GM18498 (cell line): Measurements from ENCODE around the gene ADPRM.
"Not testable (repeated sequence)": the region's sequence is repeated elsewhere in the genome, so short reads cannot be mapped to it uniquely, and the experiment has no call there.

Experiments used
- ATAC-seq: cut with Tn5 transposase; IDR thresholded peaks from one replicate; pipeline ENCODE4 v1.9.1; 2021; ENCODE audit warnings: mild to moderate bottlenecking, moderate library complexity; ENCODE audit not compliant: unreplicated experiment

The ADPRM gene

DNA sequence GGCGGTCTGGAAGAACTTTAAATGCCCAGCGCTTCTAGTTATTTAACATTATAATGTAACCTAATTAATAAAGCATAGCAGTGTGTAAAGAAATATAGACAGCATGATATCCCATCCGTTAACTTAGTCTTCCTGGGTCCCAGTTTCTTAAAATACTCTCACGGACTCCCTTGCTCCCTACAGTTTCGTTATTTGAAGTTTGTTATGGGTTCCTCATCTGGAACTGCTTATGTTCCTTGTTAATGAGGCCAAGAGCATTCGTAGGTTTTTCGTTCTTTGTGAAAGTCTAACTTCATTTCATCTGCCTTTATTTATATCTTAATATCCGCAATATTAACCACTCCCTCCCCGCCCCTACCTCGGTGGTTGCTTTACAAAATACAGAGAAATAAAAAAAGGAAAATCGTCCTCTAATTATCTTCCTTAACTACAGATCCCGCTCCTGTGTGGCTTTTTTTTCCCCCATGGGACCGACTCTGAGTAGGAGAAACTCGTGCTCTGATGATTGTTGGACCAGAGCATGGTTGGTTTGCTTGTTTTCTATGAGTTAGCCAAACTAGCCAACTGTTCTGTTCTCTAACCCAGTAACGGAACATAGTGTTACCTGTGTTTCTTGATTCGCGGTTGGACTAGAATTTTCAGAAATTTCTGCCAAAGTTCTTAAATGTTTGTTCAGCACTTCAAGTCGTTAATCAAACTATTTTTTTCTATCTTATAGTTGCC, 863 bp downstream of the ADPRM start:
- ATAC-seq, result no peak

DNA sequence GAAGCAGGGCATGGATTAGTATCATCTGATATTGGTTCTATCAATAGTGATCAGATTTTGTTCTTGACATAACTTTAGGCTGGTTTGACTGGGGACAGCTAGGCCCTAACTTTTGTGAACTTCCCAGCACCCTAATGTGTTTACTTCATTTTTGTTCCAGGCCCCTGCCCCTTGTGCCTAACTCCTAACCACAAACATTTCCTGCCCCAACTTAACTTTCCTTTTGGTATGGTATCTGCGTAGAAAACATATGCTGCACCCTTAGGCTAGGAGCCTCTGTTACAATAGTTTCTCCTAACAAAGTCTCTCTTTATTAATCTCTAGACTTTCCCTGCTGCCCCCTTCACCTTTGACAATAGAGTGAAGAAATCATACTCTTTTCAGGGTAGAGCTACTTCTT, 2.5 kb downstream of the ADPRM start:
- no peak for ATAC-seq

DNA sequence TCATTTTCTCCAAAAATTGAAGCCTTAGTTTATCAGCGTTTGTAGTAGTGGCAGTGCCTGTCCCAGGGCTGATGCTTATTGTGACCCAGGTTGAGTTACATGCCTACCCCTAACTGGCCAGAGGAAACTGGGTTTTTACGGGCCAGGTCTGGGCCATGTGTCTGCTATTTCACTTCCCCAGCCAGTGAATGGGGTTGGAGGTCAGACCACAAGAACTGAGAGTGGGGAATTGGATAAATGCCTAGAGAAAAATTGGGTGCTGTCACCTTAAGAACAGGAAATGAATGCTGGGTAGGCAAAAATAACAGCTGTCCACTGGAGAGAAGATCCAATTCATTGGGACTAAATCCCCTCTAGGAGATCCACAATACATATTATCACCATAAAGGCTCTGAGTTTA, 5.2 kb downstream of the ADPRM start:
- no peak for ATAC-seq

- ATAC-seq, result no peak
These were observed 8.3 kb downstream of the ADPRM start for GRCh38 chr17:10705727-10706126.

DNA sequence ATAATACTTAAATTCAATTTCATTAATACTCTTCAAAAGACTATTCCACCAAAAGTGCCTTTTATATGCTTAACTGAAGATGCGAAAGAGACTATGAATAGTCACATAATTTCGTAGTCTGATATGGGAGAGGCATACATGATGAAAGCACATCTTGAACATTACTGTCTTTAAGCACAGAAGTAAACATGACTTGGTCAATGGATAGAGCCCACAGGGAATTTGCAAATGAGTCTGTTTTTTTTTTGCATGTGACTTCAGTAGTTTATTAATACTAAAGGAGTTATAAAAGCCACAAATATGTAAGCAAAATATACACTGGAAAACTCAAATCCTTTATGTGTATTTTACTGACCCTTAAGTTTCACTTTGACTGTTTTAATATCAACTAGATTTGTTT, 15.9 kb downstream of the ADPRM start:
- no peak for ATAC-seq

GRCh38 chr17:10716218-10716617, 18.8 kb downstream of the ADPRM start:
- no peak for ATAC-seq

- ATAC-seq, result no peak
These were observed 21.2 kb downstream of the ADPRM start for GRCh38 chr17:10718547-10718946.

- ATAC-seq, result no peak
These were observed 27.3 kb downstream of the ADPRM start for GRCh38 chr17:10724546-10725195.

DNA sequence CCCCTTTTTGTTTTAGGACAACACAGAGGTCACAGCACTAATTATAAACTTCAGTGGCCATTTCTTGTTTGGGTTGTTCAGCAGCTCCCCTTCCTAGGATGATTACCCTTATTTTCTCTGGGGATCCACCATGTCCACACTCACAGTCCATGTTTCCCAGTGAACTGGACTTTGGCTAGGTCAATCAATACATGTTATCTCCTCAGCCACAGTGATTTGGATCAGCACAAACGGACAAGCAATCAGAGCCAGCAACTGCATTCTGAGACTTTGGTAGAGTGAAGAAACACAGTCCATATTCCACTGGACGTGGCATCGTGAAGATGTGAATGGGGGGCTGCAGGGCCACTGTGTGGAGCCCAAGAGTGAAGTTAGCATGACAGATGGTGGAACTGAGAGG, 27.9 kb downstream of the ADPRM start:
- no peak for ATAC-seq

GRCh38 chr17:10726196-10726595, 28.8 kb downstream of the ADPRM start:
- ATAC-seq, result no peak

DNA sequence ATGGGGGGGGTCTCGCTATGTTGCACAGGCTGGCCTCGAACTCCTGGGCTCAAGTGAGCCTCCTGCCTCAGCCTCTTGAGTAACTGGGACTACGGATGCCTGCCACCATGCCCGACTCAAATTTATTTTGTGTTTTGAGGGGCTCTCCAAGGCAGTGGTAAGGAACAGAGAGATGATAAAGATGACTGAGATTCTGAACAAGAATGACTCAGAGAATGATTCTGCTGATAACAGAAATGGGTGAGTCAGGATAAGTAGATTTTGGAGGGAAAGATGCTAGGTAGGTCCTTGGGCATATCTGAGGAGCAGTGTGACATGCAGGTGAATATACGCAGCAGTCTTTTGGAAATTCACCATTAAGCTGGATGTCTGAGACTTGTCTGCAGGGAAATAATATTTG, 29.8 kb downstream of the ADPRM start:
- no peak for ATAC-seq

- ATAC-seq, result no peak
These were observed 31.0 kb downstream of the ADPRM start for GRCh38 chr17:10728331-10728892.

DNA sequence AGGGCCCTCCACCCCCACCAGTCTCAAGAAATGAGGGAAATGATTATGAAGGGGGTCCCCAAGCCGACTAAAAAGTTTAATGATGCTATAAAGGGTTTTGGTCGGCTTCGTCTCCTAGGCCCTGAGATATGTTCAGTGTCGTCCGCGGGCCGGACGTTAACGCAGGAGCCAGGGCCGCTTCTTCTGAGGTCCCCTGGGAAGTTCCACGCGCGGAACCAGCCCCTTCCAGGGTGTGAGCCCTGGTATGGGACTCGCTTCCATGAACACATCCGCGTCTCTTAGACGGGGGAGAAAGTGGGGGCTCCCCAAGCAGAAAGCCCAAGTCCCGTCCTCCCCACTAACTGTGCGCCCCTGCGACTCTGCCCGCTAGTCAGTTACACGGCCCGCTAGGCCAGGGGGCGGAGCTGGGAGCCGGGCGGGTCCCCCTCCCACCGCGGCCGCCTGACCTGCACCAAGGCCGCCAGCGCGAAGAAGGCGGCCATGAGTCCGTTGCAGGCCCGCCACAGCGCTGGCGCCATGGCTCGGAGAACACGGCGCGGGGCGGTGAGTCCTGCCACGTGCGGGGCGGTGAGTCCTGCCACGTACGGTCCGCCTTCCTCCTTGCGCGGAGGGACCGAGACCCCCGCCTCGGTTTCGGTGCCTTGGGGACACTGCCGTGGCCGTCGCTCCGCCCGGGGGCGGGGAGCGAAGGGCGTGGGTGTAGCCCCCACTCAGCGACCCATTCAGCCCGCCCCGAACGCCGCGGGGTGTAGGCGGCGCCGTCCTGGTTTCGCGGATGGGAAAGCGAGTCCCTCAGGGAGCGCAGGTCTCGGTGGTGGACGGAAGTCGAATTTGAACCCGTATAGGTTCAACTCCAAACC, 32.2 kb downstream of the ADPRM start, which contains the start of gene TMEM220:
TMEM220 (minus strand) TSS at position 690 of the 860 bp plus-strand sequence; CDS start at position 518, 172 bp downstream.
- ATAC-seq, result peak; percentile 83

GRCh38 chr17:10730247-10730646, 32.9 kb downstream of the ADPRM start:
- not testable (repeated sequence) for ATAC-seq

- ATAC-seq, result no peak
These were observed 34.0 kb downstream of the ADPRM start for GRCh38 chr17:10731408-10731879.

DNA sequence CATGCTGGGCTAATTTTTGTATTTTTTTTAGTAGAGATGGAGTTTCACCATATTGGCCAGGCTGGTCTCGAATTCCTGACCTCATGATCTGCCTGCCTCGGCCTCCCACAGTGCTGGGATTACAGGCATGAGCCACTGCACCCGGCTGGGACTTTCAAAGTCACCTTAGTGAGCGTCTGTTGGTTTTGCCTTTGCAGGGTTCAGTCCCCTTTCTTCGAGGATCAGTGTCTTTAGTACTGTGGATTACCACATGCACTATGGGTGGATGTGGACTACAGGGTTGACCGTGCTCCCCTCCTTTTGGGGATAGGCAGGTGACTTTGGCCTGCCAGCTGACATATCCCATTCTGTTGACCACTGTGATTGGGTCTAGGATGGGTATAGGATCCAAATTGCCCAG, 34.7 kb downstream of the ADPRM start:
- ATAC-seq, result not testable (repeated sequence)

- ATAC-seq, result no peak
These were observed 36.3 kb downstream of the ADPRM start for GRCh38 chr17:10733666-10734065.

DNA sequence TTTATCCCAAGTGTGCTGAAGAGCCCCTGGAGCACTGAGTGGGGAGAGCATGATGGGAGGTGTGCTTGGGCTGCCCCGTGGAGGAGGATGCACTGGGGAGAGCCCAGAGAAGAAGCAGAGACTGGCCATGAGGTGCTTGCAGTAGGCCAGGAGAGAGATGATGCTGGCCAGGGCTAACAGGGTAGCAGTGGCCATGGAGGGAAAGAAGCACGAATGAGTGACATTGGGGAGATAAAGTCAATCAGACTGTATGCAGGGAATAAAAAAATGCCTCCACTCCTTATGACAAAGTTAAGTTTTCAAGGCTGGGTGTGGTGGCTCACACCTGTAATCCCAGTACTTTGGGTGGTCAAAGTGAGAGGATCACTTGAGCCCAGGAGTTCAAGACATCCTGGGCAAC, 37.9 kb downstream of the ADPRM start:
- no peak for ATAC-seq

- ATAC-seq, result no peak
These were observed 38.4 kb downstream of the ADPRM start for GRCh38 chr17:10735821-10736220.

GRCh38 chr17:10737168-10737622, 39.8 kb downstream of the ADPRM start:
- no peak for ATAC-seq

DNA sequence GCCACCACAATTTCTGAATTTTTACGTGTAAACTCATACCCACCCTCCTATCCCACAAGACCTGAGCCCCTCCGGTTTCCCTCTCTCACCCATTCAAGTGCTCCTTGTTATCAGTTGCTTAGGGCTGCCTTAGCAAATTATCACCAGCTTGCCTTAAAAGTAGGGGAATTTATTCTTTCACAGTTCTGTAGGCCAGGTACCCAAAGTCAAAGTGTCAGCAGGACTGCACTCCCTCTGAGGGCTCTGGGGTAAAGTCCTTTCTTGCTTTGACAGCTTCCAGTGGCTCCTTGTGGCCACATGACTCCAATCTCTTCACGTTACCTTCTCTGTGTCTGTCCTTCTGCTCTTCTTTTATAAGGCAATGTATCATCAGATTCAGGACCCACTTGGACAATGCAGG, 40.3 kb downstream of the ADPRM start:
- no peak for ATAC-seq
